SKM-1 (cell line): ENCODE measurements around the gene CRACR2B.

Source experiments
- DNase-seq: peaks from one replicate; lab custom pipeline; 2025; ENCODE audit not compliant: unreplicated experiment; lab: John Stamatoyannopoulos, UW

CRACR2B gene

DNA sequence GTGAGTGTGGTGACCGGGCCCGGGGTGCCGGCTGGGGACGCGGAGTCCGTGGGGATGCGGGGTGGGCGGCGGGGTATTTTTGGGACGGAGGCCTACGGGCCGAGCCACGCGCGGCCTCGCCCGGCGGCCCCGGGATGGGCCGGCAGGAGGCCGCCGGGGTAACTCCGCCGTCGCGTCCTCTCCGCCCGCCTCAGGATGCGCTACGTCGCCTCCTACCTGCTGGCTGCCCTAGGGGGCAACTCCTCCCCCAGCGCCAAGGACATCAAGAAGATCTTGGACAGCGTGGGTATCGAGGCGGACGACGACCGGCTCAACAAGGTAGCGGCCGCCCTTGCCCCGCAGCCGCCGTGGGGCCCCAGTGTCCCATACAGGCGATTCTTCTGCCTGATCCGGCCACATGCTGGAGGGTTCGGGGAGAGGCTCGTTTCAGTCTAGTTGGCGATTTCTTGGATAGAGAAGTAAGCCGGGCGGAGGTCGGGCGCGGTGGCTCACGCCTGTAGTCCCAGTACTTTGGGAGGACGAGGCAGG lies 17.6 kb upstream of the CRACR2B start:
- no peak for DNase-seq

DNA sequence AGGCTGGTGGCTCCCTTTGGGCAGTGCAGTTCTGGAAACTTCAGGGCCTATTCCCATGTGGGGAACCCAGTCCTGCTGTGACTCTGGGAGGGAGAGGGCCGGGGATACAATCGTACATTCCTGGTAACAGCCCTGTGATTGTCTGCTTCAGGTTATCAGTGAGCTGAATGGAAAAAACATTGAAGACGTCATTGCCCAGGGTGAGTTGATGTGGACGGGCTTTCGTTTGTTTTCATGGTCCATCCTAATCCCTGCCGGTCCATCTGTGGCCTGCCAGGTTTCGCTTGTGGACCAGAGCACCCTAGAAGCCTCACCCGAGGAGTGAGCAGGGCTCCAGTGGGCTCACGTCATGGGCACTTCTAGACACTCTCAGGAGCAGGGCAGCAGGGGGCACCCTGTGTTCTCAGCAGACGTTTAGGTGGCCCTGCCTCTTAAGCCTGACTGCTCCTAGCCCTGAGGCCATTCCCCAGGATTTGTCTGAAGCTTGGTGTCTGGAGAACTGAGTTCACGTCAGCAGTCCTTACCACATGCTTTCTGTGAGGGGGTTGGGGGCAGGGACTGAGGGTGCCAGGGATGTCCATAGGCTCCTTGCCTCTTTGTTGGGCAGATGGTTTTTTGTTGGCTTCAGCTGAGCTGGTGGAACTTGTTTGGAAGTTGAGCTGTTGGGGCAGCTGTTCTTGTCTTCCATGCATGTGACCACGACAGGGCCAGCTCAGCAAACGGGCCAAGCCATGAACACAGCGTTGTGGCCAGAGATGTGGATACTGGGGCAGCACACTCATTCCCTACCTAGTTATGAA lies 16.1 kb upstream of the CRACR2B start:
- no peak for DNase-seq

DNA sequence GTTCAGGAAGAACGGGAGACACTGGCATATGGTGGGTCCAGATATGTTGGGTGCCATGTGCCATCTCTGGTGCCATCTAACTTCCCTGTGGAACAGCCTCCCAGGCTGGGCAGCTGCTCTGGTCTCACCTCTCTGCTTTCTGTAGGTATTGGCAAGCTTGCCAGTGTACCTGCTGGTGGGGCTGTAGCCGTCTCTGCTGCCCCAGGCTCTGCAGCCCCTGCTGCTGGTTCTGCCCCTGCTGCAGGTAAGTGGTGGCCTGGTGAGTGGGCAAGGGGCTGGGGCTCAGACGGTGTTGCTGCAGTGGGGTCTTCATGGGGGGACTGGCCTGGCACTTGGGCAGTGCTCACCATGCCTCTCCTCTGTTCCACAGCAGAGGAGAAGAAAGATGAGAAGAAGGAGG lies 15.3 kb upstream of the CRACR2B start:
- no peak for DNase-seq

DNA sequence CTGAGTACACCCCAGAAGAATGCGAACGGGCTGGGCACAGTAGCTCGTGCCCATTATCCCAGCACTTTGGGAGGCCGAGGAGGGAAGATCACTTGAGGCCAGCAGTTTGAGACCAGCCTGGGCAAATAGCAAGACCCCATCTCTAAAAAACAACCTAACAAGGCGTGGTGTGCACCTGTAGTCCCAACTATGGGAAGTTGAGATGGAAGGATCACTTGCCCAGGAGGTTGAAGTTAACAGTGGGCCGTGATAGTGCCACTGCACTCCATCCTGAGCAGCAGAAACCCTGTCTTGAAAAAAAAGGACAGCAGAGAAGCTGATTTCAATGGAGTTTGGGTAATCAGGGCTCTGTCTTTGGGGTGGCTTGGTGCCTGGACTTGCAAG lies 14.7 kb upstream of the CRACR2B start:
- DNase-seq = no peak

DNA sequence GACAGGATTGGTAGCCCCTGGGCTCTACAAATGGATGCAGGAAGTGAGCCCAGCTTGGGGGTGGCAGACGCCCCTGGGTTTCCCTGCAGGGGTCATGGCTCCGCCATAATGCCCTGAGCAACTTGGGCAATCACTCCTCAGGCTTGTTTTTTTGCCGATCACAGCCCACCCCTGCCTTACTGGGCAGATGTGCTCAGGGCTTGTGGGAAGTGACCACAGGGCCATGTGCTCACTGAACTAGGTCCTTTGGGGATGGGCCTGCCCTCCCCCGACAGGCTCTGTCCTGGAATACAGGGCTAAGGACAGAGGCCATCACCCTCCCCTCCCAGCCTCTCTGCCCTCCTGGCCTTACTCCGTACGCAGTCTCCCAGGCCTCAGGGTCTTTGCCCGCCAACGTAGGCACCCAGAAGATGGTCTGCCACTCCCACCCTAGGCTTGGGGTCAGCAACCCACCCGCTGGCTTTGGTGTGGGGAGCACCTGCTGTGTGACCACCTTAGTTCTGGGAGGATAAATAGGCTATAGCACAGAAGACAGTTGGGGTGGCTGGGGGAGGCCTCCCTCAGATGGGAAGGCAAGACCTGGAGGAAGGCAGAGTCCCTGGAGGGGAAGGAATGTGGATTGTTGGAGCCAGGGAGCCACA lies 14.1 kb upstream of the CRACR2B start:
- DNase-seq = no peak

DNA sequence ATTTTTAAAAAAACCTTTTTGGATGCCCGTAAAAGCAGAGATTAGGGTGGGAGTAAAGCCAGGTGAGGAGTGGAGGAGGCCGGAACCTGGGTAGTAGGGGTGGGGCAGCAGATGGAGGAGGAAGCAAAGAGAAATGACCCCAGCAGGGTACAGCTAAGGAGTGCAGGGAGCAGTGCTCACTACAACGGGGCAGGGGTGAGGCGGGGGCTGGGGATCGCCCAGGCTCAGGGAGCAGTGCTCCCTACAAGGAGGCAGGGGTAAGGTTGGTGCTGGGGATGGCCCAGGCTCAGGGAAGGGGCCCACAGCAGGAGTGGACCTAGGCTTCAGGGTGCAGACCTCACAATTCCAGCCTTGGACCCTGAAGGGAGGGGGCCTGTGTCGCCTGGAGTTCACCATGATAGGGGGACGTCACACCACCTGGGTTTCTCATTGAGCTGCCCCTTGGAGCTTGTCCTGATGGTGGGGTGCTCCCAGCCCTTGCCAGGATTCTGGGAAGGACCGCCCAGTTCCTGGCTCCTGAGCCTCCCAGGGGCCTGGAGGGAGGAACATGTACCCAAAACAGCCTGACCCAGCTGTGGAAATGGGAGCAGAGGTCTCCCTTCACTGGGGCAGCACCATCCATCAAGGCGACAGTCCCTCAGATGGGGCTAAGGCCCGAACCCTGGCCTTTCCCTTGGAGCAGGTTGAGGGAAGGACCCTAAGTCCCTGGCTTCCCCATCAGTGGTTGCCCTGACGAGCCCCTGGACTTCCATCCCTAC lies 11.9 kb upstream of the CRACR2B start:
- no peak for DNase-seq

DNA sequence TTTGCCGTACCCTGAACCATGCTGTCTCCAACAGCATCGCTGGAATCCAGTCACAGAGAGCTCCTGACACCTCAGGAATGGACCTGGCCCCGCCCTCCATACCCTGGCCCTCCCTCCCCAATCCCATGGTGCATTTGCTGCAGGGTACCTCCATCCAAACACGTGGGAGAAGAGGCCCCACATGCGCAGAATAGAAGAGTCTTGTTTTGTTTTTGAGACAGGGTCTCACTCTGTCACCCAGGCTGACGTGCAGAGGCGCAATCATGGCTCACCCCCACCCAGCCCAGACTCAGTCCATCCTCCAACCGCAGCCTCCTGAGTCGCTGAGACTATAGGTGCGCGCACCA lies 11.3 kb upstream of the CRACR2B start:
- no peak for DNase-seq

DNA sequence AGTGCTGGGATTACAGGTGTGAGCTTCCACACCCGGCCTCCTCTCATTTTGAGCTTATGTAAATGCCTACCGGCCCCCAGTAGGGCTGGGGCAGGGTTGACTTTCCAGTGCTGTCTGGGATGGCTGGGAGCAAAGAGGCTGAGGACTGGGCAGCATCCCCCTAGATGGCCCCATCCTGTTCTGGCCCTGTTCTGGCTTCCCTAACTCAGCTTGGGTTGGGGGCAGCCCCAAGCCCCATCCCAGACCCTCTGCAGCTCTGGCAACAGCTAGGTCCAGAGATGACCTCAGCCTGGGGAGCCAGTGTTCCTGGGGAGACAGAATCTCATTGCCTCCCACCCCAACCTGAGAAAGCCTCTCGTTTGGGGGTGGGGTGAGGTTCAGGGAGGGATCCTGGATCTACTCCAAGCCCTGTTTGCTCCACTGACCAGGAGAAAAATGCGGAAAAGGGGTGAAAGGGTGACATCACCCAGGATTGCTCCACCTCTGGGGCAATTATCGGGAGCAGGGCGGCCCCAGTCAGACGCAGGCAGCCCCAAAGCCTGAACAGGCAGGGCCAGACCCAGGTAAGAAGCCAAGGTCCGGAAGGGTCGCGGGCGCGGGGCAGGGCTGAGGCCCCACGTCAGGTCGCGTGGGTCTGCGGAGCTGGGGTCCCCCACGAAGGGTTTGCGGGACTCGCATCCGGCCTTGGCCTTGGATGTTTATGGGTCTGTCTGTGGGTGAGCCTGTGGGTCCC lies 9.2 kb upstream of the CRACR2B start, which contains the start of gene PNPLA2:
PNPLA2 (plus strand) TSS at position 519 of the 733 bp plus-strand sequence. CDS start 805 bp downstream, outside the sequence.
- no peak for DNase-seq

DNA sequence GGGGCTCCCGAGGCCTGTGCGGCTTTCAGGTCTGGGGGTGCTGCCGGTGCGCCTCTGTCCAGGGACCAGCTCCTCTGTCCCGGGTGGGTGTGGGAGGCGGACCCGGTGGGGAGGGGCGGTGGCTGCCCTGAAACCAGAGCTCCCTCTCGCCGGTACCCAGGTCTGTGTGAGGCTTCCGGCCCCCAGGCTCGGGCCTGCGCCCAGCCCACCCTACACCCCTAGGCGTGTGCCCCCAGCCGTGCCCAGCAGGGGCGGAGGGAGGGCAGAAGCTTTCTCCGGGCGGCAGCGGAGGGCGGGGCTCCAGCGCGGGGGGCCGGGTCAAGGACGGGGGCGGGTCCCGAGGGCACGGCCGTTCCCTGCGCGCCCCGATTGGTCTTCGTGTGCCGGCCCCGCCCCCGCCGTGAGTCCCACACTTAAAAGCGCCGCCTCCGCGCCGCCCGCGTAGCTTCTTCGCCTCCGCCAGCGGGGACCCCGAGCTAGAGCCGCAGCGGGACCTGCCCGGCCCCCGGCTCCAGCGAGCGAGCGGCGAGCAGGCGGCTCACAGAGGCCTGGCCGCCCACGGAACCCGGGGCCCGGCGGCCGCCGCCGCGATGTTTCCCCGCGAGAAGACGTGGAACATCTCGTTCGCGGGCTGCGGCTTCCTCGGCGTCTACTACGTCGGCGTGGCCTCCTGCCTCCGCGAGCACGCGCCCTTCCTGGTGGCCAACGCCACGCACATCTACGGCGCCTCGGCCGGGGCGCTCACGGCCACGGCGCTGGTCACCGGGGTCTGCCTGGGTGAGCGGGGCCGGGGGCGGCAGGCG lies 8.4 kb upstream of the CRACR2B start:
- DNase-seq = peak; percentile 84

DNA sequence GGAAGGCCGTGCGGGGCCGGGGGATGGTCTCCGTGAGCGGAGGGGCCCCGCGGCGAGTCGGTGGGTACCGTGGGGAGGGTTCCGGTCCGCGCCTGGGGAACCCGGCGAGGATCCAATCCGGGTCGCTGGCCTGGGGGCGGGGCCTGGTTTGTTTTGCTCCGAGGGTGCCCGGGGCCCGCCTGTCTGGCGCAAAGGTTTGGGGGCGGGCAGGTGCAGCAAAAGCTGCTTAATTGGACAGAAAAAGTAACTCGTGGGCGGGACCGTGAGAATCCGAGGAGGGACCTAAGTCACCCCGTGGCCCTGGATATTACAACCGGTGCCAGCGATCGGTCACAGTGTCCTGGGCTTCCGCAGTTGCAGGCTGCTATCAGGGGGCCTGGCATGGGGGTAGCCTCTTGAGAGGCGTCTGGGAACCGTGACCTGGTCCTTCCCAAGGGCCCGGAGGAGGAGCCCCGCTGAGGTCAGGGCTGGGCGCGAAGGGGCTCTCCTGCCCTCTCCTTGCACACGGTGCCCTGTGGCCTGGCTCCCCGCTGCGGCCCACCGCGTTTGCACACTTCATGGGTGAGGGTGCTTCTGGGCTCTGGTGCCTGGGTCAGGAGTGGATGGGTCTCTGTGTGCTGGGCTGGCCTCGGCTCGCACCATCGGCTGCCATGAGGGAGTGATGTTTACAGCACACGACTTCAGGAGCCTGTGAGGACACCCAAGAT lies 7.6 kb upstream of the CRACR2B start:
- DNase-seq = peak; percentile 64

DNA sequence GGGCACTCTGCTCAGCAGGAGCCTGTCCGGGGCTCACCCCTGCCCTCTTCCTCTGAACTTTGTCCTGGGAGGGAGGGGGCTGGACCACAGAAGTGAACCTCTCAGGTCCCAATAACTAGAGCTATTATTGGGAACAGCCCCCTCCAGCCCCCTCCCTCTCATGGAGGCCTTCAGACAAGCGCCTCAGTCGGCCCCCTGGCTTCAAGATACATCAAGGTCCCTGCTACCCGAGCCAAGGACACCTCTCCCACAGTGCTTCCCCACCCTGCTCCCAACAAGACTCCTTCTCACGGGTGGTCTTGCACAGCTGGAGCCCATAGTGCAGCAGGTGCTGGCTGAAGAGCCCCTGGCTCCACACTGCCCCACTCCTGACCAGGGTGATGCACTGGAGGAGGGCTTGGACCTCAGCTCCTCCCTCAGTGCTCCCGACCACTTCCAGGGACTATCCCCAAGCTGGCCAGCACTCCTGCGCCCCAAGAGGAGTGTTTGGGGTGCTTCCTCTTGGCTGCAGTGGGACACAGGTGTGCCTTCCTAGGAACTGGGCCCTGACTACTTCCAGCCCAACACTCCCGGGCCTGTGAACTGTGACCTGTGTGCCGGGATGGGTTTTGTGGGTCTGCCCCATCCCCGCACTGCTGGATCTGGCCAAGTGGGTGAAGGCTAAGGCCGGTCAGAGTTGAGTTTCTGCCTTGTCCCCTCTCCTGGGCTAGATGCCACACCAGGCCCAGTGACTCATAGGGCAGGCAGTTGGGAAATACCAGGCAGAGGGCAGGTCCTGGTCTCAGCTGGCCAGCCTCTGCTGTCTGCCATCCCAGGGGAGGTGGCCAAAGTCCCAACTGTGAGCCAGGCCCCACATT lies 6.8 kb upstream of the CRACR2B start:
- no peak for DNase-seq

DNA sequence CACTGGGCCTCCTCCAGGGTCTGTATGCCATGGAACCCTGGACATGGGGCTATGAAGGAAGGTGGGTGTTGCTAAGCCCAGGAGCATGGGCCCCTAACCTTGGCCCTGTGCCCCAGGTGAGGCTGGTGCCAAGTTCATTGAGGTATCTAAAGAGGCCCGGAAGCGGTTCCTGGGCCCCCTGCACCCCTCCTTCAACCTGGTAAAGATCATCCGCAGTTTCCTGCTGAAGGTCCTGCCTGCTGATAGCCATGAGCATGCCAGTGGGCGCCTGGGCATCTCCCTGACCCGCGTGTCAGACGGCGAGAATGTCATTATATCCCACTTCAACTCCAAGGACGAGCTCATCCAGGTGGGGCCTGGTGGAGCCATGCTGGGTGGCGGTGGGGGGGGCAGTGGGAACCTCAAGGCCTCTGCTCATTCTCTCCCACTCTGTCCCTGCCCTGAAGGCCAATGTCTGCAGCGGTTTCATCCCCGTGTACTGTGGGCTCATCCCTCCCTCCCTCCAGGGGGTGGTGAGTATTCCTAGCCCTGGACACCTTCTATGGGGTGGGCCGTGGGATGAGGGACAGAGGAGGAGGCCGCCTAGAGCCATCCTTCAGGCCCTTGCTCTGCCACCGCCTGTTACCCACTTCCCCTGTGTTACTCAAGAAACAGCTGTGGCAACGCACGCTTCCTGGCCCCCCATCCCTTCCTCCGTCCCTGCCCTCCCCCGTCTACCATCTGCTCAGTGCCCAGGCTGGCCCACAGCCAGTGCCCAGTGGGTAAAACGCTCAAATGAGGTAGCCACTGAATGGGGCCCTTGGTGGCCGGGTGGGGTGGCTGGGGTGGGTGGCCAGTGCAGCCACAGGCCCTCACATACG lies 6.0 kb upstream of the CRACR2B start:
- DNase-seq = no peak

DNA sequence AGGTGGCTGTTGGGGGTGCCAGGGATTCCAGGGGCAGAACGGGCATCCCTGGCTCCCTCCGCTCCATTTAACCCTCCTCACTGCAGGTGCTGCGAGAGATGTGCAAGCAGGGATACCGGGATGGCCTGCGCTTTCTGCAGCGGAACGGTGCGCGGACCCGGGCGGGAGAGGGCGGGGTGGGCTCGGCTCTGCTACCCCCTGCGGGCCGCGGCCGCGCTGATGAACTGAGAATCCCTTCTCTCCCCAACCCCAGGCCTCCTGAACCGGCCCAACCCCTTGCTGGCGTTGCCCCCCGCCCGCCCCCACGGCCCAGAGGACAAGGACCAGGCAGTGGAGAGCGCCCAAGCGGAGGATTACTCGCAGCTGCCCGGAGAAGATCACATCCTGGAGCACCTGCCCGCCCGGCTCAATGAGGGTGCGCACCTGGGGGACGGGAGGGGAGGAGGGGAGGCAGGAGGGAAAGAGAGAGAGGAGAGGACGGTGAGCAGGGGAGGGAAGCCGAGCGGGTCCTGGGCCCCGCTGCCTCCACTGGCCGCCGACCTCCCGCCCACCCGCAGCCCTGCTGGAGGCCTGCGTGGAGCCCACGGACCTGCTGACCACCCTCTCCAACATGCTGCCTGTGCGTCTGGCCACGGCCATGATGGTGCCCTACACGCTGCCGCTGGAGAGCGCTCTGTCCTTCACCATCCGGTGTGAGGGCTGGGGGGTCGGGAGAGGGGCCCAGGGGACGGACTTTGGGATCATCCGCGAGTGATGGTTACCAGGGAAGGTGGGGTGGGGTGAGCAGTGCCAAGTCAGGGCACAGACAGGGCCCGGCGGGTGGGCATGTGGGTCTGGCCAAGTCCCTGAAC lies 4.1 kb upstream of the CRACR2B start:
- no peak for DNase-seq

DNA sequence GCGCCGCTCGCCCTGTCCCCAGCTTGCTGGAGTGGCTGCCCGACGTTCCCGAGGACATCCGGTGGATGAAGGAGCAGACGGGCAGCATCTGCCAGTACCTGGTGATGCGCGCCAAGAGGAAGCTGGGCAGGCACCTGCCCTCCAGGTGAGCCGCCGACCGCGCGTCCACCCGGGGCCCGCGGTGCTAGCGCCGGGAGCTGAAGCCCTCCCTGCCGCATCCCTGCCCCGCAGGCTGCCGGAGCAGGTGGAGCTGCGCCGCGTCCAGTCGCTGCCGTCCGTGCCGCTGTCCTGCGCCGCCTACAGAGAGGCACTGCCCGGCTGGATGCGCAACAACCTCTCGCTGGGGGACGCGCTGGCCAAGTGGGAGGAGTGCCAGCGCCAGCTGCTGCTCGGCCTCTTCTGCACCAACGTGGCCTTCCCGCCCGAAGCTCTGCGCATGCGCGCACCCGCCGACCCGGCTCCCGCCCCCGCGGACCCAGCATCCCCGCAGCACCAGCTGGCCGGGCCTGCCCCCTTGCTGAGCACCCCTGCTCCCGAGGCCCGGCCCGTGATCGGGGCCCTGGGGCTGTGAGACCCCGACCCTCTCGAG lies 3.3 kb upstream of the CRACR2B start:
- DNase-seq = no peak

DNA sequence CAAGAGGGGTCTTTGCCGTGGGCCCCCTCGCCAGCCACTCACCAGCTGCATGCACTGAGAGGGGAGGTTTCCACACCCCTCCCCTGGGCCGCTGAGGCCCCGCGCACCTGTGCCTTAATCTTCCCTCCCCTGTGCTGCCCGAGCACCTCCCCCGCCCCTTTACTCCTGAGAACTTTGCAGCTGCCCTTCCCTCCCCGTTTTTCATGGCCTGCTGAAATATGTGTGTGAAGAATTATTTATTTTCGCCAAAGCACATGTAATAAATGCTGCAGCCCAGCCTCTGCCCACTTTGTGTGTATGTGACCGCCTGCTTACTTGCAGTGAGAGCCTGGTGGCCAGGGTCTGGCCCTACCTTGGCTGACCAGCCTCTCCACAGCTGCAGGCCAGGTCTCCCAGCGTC lies 2.8 kb upstream of the CRACR2B start:
- no peak for DNase-seq

DNA sequence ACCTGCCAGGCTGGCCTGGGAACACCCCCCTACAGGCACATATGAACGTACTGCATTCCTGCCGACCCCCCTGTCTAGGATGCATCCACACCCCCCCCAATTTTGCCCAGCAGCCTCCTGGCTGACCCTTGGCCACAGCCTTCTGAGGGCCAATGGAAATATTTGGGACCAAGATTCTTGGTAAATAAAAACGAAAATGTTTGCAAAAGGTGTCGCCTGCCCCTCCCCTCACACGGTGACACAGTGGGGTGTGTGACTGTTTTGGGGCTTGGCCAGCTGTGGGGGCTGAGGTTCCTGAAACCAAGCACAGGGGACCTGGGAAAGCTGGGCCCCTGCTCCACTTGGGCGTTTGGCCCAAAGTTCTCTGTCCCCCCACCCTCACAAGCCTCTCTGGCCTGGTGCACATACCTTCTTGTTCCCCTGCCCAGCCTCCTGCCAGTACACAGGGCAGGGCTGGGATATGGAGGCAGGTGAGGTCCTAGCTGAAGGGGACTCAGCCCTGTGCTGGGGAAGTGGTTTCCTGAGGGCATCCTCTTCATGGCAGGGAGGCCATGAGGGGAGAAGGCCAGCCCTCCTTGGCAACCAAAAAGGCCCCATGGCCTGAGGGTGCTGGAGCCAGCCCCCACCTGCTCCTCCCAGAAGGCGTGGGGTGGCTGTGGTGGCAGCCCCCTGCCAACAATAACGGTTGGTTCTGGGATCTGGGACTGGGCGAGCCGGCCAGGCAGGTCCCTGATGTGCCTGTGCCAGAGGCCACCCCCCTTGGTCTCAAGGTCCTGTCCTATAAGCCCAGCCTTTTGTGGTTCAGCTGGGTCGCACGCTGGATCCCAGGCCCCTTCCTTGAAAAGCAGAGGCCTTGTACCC lies 2.1 kb upstream of the CRACR2B start:
- DNase-seq = no peak
